ENCODE results near the gene PHIP.

Gene PHIP

DNA sequence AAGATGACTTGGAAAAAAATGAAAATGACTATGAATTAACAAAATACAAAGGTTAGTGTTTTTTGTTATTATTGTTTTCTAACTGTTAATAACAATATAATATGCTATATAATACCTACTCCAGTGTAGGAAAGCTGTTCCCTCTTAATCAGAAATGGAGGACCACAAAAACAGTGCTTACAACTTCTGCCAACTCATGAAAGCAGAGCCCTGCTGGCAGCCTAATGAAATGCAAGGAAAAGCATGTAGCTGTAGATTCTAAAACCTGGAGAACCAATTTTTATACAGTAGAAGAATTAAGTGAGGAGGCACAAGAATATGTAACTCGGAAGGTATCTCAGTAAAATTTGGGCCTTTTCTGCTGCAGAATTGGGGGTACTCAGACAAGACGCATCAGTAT is 29.4 kb downstream of the PHIP start:
- Histone ChIP-seq H3K9me3 (no peaks in the 10 kb centered on the region), H3K4me3 (ENCODE audit: low read depth, low read length) (no peak overlapping the region), H3K27me3 (no peaks in the 10 kb centered on the region), H3K4me1 (no peaks in the 10 kb centered on the region), H3K36me3 (peaks cover 25% of the 10 kb centered on the region)
- TF ChIP-seq, protein P1, sequence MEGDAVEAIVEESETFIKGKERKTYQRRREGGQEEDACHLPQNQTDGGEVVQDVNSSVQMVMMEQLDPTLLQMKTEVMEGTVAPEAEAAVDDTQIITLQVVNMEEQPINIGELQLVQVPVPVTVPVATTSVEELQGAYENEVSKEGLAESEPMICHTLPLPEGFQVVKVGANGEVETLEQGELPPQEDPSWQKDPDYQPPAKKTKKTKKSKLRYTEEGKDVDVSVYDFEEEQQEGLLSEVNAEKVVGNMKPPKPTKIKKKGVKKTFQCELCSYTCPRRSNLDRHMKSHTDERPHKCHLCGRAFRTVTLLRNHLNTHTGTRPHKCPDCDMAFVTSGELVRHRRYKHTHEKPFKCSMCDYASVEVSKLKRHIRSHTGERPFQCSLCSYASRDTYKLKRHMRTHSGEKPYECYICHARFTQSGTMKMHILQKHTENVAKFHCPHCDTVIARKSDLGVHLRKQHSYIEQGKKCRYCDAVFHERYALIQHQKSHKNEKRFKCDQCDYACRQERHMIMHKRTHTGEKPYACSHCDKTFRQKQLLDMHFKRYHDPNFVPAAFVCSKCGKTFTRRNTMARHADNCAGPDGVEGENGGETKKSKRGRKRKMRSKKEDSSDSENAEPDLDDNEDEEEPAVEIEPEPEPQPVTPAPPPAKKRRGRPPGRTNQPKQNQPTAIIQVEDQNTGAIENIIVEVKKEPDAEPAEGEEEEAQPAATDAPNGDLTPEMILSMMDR (IDR thresholded peaks at IDR 0.05; ENCODE audit: low read depth, low read length), result peak; percentile 65
- peak; percentile 43 for DNase-seq

DNA sequence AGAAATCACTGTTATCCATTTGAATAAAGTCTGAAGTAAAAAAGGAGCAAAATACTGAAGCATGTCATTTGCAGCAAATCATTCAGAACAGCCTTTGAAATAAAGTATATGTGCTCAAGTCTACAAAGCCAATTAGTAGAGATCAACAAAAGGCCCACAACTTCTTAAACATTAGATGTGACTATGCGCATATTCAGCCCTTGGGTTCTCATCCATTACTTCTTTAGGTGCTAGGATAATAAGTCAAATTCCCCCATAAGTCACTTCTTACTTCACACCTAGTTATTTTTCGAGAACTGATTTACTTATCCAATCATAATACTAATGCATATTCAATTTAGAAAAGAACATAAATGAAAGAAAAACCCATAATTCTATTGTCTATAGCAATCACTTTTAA is 31.0 kb downstream of the PHIP start:
- peaks cover 16% of the 10 kb centered on the region for H3K36me3 ChIP-seq
- DNase-seq, result no peak
- no peaks in the 10 kb centered on the region for H3K4me1 ChIP-seq
- TF ChIP-seq, protein P1 (IDR thresholded peaks at IDR 0.05; ENCODE audit: low read depth, low read length), result no peak
- no peaks in the 10 kb centered on the region for H3K27me3 ChIP-seq
- no peak overlapping the region for H3K4me3 ChIP-seq (ENCODE audit: low read depth, low read length)
- no peaks in the 10 kb centered on the region for H3K9me3 ChIP-seq

DNA sequence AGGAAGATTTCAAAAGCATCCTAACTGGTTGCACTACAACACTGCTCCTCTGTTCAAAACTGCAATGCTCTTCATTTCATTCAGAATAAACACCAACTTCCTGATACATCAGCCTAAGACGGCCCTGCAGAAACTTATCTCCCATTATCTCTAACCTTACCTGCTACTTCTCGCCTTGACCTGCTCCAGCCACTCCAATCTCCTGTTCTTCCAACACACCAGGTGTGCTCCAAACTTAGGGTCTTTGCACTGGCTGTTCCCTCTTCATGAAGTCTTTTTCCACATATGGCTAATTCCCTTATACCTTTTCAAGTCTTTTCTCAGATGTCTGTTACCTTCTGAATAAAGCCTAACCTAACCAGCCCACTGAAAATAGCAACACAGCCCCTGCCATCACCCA is 32.1 kb downstream of the PHIP start:
- no peak for DNase-seq
- no peak overlapping the region for H3K4me3 ChIP-seq (ENCODE audit: low read depth, low read length)
- H3K9me3 ChIP-seq, result no peaks in the 10 kb centered on the region
- no peaks in the 10 kb centered on the region for H3K4me1 ChIP-seq
- TF ChIP-seq, protein P1 (IDR thresholded peaks at IDR 0.05; ENCODE audit: low read depth, low read length), result no peak
- no peaks in the 10 kb centered on the region for H3K27me3 ChIP-seq
- H3K36me3 ChIP-seq, result peaks cover 23% of the 10 kb centered on the region

DNA sequence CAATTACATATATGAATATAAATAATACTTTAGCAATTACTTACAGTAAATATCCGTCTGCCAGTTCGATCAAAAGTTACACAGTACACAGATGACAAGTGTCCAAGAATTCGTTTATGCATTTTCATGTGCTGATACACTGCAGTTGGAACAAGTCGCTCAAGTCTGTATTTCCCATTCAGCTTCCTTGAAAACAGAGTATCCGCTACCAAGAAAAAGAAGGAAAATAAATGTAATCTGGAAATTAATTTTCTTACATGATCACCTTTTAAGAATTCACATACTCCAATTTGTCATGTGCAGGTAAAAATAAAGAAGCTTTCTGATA is 35.3 kb downstream of the PHIP start:
- peaks cover 48% of the 10 kb centered on the region for H3K36me3 ChIP-seq
- no peak for DNase-seq
- H3K9me3 ChIP-seq, result no peaks in the 10 kb centered on the region
- H3K27me3 ChIP-seq, result no peaks in the 10 kb centered on the region
- TF ChIP-seq, protein P1 (IDR thresholded peaks at IDR 0.05; ENCODE audit: low read depth, low read length), result no peak
- no peak overlapping the region for H3K4me3 ChIP-seq (ENCODE audit: low read depth, low read length)
- no peaks in the 10 kb centered on the region for H3K4me1 ChIP-seq

DNA sequence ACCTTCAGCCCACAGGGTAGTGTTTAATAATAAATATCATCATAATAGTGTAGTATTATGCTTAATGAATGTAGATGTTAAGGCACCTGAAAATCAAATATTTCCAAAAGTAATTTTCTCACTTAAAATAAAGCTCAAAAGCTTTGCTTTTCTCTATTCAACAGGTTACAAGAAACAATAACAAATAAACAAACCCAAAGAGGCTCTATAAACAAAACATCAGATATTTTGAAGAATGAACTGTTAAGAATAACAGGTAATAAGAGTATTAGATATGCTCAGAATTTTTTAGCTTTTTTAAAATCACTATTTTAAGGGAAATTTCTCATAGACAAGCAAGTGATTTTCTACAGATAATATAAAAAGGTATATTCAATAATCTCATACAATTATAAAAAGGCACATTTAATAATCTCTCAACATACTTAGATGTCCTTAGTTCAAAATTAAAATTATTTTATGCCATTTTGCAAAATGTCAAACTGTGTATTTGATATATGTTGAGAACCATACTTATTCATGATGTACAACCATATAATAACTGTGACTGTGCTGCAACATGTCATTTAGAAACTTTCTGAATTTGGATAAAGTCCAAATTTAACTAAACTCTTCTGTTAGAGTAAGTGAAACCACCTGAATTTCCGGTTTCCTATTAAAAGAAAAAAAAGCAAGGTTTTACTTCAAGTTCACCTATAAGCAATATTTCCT is 35.8 kb downstream of the PHIP start:
- Histone ChIP-seq H3K9me3 (no peaks in the 10 kb centered on the region), H3K36me3 (peaks cover 48% of the 10 kb centered on the region), H3K4me1 (no peaks in the 10 kb centered on the region), H3K27me3 (no peaks in the 10 kb centered on the region), H3K4me3 (ENCODE audit: low read depth, low read length) (no peak overlapping the region)
- TF ChIP-seq, protein P1 (IDR thresholded peaks at IDR 0.05; ENCODE audit: low read depth, low read length), result no peak
- DNase-seq, result no peak

DNA sequence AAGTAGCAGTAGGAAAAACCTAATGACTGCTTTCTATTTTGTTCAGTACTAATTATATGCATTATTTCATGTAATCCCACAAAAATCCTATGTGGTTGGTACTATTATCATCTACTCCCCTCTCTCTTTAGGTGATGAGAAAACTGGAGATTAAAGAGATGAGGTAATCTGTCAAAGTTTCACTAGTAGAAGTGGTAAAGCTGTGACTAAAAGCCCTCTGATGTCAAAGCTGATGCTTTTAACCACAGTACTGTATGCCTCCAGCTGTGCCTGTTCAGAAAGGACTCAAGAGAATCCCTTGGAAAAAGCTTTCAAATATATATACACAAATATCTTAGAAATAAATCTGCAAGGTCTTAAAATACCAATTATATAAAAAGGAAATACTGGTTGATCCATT is 38.0 kb downstream of the PHIP start:
- Histone ChIP-seq H3K36me3 (peaks cover 48% of the 10 kb centered on the region), H3K9me3 (no peaks in the 10 kb centered on the region), H3K27me3 (no peaks in the 10 kb centered on the region), H3K4me1 (no peaks in the 10 kb centered on the region), H3K4me3 (ENCODE audit: low read depth, low read length) (no peak overlapping the region)
- no peak for DNase-seq
- TF ChIP-seq, protein P1 (IDR thresholded peaks at IDR 0.05; ENCODE audit: low read depth, low read length), result no peak

Measured in BE2C (cell line).